GM12864 (cell line): ENCODE data around the gene SELENOM.
"Not testable (repeated sequence)": the region's sequence is repeated elsewhere in the genome, so short reads cannot be mapped to it uniquely, and the experiment has no call there.

Source experiments
- DNase-seq: peaks from one replicate; pipeline ENCODE4 v3.0.0-alpha.2; 2011; ENCODE audit warnings: low read depth
- H3K4me3 ChIP-seq: 2 replicates; pipeline ENCODE4 v1.5.1; 2011; ENCODE audit warnings: mild to moderate bottlenecking, low read depth, low read length, control low read depth
- TF ChIP-seq, protein P1 (sequence below): IDR thresholded peaks from 2 replicates; pipeline ENCODE4 v1.5.1; 2011; ENCODE audit warnings: low read depth, mild to moderate bottlenecking, moderate library complexity, low read length, control low read depth, inconsistent platforms; ENCODE audit errors: missing control alignments

The SELENOM gene

DNA sequence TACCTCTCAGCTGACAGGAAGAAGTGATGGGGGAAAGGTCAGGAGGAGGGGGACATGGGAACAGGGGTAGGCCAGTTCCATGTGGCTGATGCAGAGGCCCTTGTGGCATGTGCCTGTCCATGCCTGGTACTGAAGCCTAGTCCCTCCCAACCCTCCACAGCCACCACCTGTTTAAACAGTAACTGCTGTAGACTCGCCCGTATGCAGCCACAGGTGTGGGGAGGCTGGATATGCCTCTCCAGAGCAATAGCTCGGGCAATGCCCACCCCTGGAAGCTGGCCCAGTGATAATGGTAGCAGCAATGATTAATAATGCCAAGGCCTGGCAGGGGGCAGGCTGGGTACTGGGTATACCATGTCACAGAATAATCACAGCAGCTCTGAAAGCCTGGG is 24.0 kb downstream of the SELENOM start:
- no peak for DNase-seq
- H3K4me3 ChIP-seq, result peak overlapping the region; percentile 87; the same call in 1 of the 2 replicates
- TF ChIP-seq, protein P1, sequence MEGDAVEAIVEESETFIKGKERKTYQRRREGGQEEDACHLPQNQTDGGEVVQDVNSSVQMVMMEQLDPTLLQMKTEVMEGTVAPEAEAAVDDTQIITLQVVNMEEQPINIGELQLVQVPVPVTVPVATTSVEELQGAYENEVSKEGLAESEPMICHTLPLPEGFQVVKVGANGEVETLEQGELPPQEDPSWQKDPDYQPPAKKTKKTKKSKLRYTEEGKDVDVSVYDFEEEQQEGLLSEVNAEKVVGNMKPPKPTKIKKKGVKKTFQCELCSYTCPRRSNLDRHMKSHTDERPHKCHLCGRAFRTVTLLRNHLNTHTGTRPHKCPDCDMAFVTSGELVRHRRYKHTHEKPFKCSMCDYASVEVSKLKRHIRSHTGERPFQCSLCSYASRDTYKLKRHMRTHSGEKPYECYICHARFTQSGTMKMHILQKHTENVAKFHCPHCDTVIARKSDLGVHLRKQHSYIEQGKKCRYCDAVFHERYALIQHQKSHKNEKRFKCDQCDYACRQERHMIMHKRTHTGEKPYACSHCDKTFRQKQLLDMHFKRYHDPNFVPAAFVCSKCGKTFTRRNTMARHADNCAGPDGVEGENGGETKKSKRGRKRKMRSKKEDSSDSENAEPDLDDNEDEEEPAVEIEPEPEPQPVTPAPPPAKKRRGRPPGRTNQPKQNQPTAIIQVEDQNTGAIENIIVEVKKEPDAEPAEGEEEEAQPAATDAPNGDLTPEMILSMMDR, result no peak

DNA sequence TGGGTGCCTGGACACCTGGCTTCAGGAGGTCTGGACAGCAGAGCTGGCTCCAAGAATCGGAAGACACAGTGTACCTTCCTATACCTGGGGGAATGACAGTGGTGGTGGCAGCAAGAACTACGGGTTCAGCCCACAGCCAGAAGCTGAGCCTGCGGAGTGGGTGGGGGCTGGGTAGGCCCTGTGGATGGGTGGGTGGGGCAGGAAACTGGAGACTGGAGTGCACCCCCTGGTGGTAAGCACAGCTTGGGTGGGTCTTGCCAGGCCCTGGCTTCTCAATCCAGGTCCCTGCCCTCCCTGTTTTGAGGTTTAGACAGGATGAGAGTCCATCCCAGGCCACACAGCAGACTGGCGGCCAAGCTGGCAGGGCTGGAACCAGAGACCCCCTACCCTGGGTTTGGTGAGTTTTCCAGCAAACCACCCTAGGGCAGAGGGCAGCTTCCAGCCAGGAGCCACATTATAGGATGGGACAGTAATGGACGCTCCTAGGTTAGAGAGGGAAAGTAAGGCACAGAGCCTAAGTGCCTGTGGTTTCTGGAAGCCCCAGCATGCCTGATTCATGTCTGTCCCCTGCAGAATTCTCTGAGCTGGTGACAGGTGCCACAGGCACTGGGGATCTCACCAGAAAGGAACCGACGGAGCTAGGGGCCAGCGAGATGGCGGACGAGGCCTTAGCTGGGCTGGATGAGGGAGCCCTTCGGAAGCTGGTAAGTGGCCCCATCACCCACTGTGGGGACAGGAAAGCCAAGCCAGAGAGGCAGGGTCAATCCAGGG is 24.6 kb downstream of the SELENOM start:
- no peak overlapping the region; the same call in 1 of the 2 replicates for H3K4me3 ChIP-seq
- DNase-seq, result no peak
- TF ChIP-seq, protein P1, result peak; percentile 60

DNA sequence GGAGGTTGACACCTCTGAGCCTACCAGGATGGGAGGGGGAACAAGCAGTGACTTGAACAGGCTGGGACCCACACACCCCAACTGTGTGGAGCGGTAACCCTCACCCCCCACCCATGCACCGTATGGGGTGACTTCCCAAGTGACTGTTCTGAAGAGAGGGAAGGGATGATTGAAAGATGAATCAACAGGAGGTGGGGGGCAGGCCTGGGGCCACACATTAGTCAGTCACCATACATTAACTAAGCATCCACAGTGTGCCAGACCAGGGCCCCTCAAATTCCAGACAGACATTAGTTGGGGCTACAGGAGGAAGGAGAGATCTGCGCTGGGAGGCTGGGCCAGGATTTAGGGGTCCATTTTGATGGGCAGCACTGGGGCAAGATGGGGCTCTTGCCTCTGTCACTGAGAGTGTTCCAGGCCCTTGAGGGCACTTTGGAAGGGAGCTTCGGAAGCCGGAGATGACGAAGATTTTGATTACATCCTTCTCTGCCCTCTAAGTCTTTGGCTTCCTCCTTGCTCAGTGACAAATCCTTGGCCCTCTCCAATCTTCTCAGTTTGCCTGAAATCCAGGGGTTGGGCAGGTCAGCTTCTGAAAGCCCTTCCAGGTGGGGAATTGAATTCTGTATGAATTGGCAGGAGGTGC is 25.3 kb downstream of the SELENOM start:
- TF ChIP-seq, protein P1, result no peak
- H3K4me3 ChIP-seq, result peak overlapping the region; percentile 81
- no peak for DNase-seq

DNA sequence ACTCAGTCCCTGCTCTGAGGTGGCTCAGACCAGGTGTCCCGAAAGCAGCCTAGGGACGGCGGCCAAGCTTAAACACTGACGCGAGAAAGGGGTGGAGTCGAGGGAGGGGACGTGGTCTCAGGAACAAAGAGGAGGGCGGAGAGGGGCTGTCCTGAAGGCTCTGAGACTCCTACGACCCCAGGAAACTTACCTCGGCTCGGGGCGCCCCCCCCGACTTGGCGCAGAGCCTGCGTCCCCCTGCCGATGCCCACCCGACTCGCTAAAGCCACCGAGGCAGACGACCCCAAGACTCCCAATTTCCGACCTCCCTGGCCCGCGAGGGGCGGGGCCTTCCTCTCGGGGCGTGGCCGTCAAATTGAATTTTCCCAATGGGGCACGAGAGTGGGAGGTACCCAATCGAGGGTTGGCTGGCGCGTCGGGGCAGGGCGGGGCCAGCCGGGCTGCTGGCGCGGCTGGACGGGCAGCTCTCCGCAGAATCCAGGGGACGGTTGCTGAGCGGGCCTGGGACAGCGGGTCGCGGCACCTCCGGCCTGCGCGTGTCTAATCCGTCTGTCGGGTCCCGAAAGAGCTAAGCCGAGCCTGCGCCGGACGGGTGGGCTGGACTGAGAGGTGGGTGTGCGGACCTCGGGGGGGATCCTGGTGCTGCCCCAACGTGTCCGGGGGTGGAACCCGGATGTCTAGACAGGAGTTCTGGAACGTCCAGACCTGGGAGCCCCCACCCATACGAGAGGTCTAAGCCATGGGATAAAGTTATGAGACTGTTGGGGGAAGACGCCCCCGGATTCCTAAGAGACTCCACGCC is 26.3 kb downstream of the SELENOM start, which contains the start of gene SMTN:
TSS of gene SMTN (plus strand) at position 471 of the 802 bp plus-strand sequence. CDS start 1,941 bp downstream, outside the sequence.
- DNase-seq, result peak; percentile 58
- H3K4me3 ChIP-seq, result peak within 1 kb of the TSS; percentile 81
- TF ChIP-seq, protein P1, result no peak

DNA sequence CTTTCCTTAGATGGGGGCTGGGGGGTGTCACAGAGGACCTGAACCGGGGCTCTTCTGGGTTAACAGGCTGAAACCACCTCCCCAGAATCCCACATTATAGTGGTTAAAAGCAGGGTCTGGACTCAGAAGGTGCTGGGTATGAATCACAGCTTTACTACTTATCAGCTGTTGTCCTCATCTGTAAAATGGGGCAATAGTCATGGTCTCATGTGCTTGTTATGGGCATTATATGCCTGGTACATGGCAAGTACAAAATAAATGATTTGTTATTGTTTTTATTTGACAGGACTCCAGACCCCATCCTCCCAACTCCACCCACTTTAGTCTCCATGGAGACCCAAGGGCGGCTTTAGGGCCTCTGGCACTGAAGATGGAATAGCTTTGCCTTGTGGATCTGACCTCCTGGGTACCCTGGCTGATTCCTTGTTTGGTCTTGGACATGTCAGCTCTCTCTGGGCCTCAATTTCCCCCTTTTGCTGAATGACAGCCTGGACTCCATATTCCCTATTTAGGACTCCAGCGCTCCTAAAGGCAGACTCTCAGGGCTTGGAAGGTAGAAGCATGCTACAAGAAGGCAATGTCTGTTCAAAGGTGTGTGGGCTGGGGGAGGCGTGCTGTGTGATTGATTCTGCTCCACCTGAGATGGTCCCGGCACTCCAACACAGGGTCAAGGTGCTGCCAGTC is 27.1 kb downstream of the SELENOM start:
- H3K4me3 ChIP-seq, result peak overlapping the region; percentile 81
- TF ChIP-seq, protein P1, result no peak
- DNase-seq, result no peak

DNA sequence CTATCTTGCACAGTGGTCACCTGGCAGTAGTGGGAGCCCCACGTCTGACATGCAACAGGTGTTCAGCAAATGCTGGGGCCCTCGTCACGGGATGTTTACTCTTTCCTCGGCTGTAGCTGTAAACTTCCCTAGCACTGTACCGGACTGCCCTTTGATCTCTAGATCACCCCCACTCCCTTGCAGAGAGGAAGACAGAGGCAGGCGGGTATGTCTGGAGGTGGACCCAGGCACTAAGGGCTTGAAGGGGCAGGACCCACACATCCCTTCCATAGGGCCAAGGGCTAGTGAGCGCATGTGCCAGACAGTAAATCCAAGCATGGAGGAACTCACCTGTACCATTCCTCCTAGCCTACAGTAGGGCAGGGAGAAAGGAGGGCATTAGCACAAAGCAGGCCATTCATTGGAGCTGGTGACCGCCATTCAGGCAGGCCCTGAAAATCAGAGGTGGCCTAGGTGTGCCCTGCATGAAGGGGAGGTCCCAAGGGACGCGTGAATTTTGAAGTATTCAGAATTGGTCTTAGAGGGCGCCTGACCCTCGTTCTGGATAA is 28.2 kb downstream of the SELENOM start:
- no peak for DNase-seq
- TF ChIP-seq, protein P1, result no peak

DNA sequence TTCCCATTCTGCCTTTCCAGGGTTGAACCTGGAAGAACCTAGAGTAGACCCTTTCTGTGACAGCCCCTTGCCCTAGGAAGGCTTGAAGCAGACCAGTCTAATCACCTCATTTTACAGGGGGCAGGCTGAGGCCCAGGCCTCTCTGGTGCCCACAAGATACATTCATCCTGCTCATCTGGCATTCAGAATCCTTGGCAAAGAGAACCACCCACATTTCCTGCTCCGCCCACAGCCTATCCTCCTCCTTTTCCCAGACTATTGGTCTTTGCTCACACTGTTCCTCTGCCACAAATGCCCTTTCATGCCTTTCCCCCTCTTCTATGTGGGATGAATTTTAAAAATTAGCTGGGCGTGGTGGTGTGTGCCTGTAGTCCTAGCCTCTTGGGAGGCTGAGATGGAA is 29.0 kb downstream of the SELENOM start:
- not testable (repeated sequence) for DNase-seq, H3K4me3 ChIP-seq

More for the DNA sequence above, 28.2 kb downstream of the SELENOM start:
- no peak overlapping the region for H3K4me3 ChIP-seq
